Smooth muscle cell (in vitro differentiated cells): Measurements from ENCODE around the gene ADAMTS17. TPM values are rescaled to one million over a fixed set of nuclear protein-coding genes. Genes with fewer than 3 reads are reported as not detected.

Experiments
- DNase-seq: peaks from one replicate; lab custom pipeline; 2025; ENCODE audit not compliant: unreplicated experiment; lab: John Stamatoyannopoulos, UW
- H2AFZ ChIP-seq: fragments of 200-600 bp; sonication (generic); 2 replicates; pipeline ENCODE4 v1.6.0; 2016; ENCODE audit warnings: antibody characterized with exemption, low read depth, mild to moderate bottlenecking
- H3F3A ChIP-seq: fragments of 200-600 bp; sonication (generic); 2 replicates; pipeline ENCODE4 v1.6.0; 2017; ENCODE audit warnings: antibody characterized with exemption, low read depth
- H3K27ac ChIP-seq: fragments of 200-600 bp; sonication (generic); 2 replicates; pipeline ENCODE4 v1.5.1; 2016; ENCODE audit warnings: low read depth, mild to moderate bottlenecking
- H3K27me3 ChIP-seq: fragments of 200-600 bp; sonication (generic); 2 replicates; pipeline ENCODE4 v1.6.1; 2016; ENCODE audit warnings: low read depth, mild to moderate bottlenecking
- H3K36me3 ChIP-seq: fragments of 200-600 bp; sonication (generic); 2 replicates; pipeline ENCODE4 v1.5.1; 2016; ENCODE audit warnings: low read depth
- H3K4me1 ChIP-seq: fragments of 200-600 bp; sonication (generic); 2 replicates; pipeline ENCODE4 v1.5.1; 2016; ENCODE audit warnings: low read depth
- H3K4me2 ChIP-seq: fragments of 200-600 bp; sonication (generic); 2 replicates; pipeline ENCODE4 v1.6.0; 2016; ENCODE audit warnings: mild to moderate bottlenecking
- H3K4me3 ChIP-seq: fragments of 200-600 bp; sonication (generic); 2 replicates; pipeline ENCODE4 v1.5.1; 2016; ENCODE audit warnings: mild to moderate bottlenecking
- H3K79me2 ChIP-seq: fragments of 200-600 bp; sonication (generic); 2 replicates; pipeline ENCODE4 v1.6.0; 2016; ENCODE audit warnings: low read depth, mild to moderate bottlenecking
- H3K9ac ChIP-seq: fragments of 200-600 bp; sonication (generic); 2 replicates; pipeline ENCODE4 v1.6.0; 2016; ENCODE audit warnings: low read depth
- H3K9me3 ChIP-seq: fragments of 200-600 bp; sonication (generic); replicated peaks from 2 replicates; pipeline ENCODE4 v1.5.1; 2016; ENCODE audit warnings: low read depth
- H4K20me1 ChIP-seq: fragments of 200-600 bp; sonication (generic); 2 replicates; pipeline ENCODE4 v1.6.0; 2016; ENCODE audit warnings: low read depth
- CTCF ChIP-seq: fragments of 200-600 bp; sonication (generic); IDR thresholded peaks from 2 replicates; pipeline ENCODE4 v1.5.1; 2017; ENCODE audit warnings: borderline replicate concordance, mild to moderate bottlenecking, antibody characterized with exemption; ENCODE audit not compliant: insufficient read depth, poor library complexity, severe bottlenecking
- WGBS: methylation state at CpG from one replicate; pipeline ENCODE4 v1.1.7; 2016; ENCODE audit warnings: low lambda C conversion rate; 5-methylcytosine and 5-hydroxymethylcytosine counted together
- polyA plus RNA-seq: library from polyadenylated mRNA; unstranded; fragments of >200 nt; fragmentation: Nextera tagmentation; extraction: Ambion mirVana; gene quantifications from 2 replicates; pipeline ENCODE4 v1.2.1, GENCODE V29; 2016
- total RNA-seq: library from RNA; depleted of rRNA; stranded (reverse); fragments of >200 nt; gene quantifications from 2 replicates; pipeline ENCODE4 v1.2.3, GENCODE V29; 2014

ADAMTS17 gene
- total and polyA plus RNA-seq, 2 experiments from 2014 or later = 0.63 to 3.1 TPM

DNA sequence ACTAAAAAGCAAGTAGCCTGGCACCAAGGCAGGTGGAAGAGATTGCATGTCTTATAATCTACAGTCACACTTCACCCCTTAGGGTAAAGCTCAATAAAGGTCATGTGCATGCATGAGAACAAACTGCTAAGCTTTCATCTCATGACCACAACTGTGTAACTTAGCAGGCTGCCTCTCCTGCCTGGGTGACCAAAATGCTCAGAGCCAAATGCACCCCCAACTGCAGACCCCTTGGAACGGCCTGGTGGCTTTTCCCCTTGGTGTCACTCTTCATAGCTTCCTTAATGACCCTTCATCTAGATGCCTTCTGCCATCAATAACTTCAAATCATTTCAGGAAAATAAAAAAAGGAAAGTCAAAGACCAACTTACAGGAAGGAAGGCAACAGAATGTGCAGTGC is 88.1 kb downstream of the ADAMTS17 start:
- DNase-seq = no peak
- H3K79me2 ChIP-seq = no peaks in the 10 kb centered on the region
- H3K9me3 ChIP-seq = no peaks in the 10 kb centered on the region
- no peaks in the 10 kb centered on the region for H3K27me3 ChIP-seq
- WGBS = 97% methylated on average over 1 of the region's 1 CpG
- H2AFZ ChIP-seq = no peak overlapping the region
- H3F3A ChIP-seq = no peaks in the 10 kb centered on the region
- H3K27ac ChIP-seq = no peak overlapping the region
- H4K20me1 ChIP-seq = no peaks in the 10 kb centered on the region
- H3K9ac ChIP-seq = no peak overlapping the region
- no peaks in the 10 kb centered on the region for H3K36me3 ChIP-seq
- H3K4me1 ChIP-seq = no peaks in the 10 kb centered on the region
- H3K4me2 ChIP-seq = no peak overlapping the region
- TF ChIP-seq CTCF = no peak
- no peak overlapping the region for H3K4me3 ChIP-seq

- no peak overlapping the region for H2AFZ ChIP-seq
- no peak for TF ChIP-seq CTCF
- H3K9me3 ChIP-seq = no peaks in the 10 kb centered on the region
- DNase-seq = no peak
- no peak overlapping the region for H3K4me3 ChIP-seq
- H4K20me1 ChIP-seq = no peaks in the 10 kb centered on the region
- no peaks in the 10 kb centered on the region for H3K79me2 ChIP-seq
- 92% methylated on average over 9 of the region's 9 CpGs for WGBS
- H3K4me2 ChIP-seq = no peak overlapping the region
- no peak overlapping the region for H3K9ac ChIP-seq
- H3K27me3 ChIP-seq = no peaks in the 10 kb centered on the region
- no peaks in the 10 kb centered on the region for H3K4me1 ChIP-seq
- no peak overlapping the region for H3K27ac ChIP-seq
- no peaks in the 10 kb centered on the region for H3K36me3 ChIP-seq
- no peaks in the 10 kb centered on the region for H3F3A ChIP-seq
Measured at GRCh38 chr15:100252779-100253417, 88.9 kb downstream of the ADAMTS17 start.

DNA sequence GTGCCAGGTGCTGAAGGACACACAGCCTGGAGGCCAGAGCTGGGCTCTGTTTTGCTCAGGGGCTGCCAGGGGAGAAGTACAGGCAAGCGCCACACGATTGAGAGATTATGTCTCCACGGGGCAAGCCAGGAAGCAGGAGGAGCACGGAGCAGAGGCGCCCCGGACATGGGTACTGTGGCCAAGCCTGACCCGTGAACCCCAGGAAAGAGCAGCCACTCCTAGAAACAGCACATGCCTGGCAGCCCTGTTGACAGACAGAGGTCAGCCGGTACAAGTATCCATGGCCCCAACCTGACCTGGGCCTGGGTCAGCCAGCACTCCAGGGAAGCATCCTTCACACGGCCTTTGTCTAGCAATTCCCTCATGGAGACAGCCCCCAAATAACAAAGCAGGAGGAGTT is 89.4 kb downstream of the ADAMTS17 start:
- H3K4me3 ChIP-seq = no peak overlapping the region
- WGBS = 97% methylated on average over 9 of the region's 9 CpGs
- no peaks in the 10 kb centered on the region for H3K27me3 ChIP-seq
- no peaks in the 10 kb centered on the region for H3K36me3 ChIP-seq
- DNase-seq = no peak
- H3K4me2 ChIP-seq = no peak overlapping the region
- no peaks in the 10 kb centered on the region for H3K9me3 ChIP-seq
- no peak overlapping the region for H2AFZ ChIP-seq
- H3F3A ChIP-seq = no peaks in the 10 kb centered on the region
- no peaks in the 10 kb centered on the region for H4K20me1 ChIP-seq
- H3K4me1 ChIP-seq = no peaks in the 10 kb centered on the region
- TF ChIP-seq CTCF = no peak
- no peak overlapping the region for H3K9ac ChIP-seq
- H3K27ac ChIP-seq = no peak overlapping the region
- no peaks in the 10 kb centered on the region for H3K79me2 ChIP-seq

DNA sequence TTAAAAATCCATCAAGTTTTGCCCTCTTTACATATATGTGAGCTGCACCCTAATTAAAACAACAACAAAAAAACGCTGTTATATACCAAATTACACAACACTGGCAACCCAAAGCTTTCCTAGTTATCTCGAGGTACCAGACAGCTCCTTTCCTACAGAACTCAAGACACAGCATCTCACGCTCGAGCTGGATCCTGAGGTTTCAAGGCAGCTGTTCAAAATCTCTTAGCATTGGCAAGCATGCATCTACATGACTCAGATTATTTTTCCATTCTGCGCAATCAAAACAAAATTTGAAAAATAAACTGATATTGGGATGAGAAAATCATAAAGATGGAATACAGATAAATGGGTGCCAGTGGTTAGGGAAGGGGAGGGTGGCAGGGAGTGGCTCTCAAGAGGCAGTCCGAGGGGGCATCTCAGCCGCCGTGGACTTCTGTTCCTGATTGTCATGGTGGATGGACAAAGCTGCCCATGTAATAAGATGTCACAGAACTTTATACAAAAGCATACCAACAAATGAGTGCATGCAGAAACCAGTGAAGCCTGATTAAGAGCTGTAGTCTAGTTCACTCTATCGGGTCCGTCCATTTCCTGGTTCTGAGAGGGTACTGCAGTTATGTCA is 91.5 kb downstream of the ADAMTS17 start:
- no peaks in the 10 kb centered on the region for H4K20me1 ChIP-seq
- H3K36me3 ChIP-seq = no peaks in the 10 kb centered on the region
- no peak overlapping the region for H3K4me3 ChIP-seq
- H3K9ac ChIP-seq = no peak overlapping the region
- H3K9me3 ChIP-seq = no peaks in the 10 kb centered on the region
- no peaks in the 10 kb centered on the region for H3K27me3 ChIP-seq
- H3F3A ChIP-seq = no peaks in the 10 kb centered on the region
- H2AFZ ChIP-seq = no peak overlapping the region
- 86% methylated on average over 10 of the region's 10 CpGs for WGBS
- no peaks in the 10 kb centered on the region for H3K79me2 ChIP-seq
- H3K4me1 ChIP-seq = no peaks in the 10 kb centered on the region
- H3K27ac ChIP-seq = no peak overlapping the region
- H3K4me2 ChIP-seq = no peak overlapping the region
- no peak for DNase-seq
- no peak for TF ChIP-seq CTCF
